KBM-7 (cell line): ENCODE data around the gene DHRS3.
"Not testable (repeated sequence)": the region's sequence is repeated elsewhere in the genome, so short reads cannot be mapped to it uniquely, and the experiment has no call there.

Experiments used
- DNase-seq: peaks from one replicate; pipeline ENCODE4 v3.0.0-alpha.2; 2015
- in situ Hi-C: fragments of 300-500 bp; cut with MboI; formaldehyde crosslinking; loops from 2 replicates; pipeline ENCODE4 v1.14.3; 2020; ENCODE audit warnings: low sequenced_read_pairs, low pct_unique_long_range_greater_than_20kb, mixed read lengths

The DHRS3 gene

DNA sequence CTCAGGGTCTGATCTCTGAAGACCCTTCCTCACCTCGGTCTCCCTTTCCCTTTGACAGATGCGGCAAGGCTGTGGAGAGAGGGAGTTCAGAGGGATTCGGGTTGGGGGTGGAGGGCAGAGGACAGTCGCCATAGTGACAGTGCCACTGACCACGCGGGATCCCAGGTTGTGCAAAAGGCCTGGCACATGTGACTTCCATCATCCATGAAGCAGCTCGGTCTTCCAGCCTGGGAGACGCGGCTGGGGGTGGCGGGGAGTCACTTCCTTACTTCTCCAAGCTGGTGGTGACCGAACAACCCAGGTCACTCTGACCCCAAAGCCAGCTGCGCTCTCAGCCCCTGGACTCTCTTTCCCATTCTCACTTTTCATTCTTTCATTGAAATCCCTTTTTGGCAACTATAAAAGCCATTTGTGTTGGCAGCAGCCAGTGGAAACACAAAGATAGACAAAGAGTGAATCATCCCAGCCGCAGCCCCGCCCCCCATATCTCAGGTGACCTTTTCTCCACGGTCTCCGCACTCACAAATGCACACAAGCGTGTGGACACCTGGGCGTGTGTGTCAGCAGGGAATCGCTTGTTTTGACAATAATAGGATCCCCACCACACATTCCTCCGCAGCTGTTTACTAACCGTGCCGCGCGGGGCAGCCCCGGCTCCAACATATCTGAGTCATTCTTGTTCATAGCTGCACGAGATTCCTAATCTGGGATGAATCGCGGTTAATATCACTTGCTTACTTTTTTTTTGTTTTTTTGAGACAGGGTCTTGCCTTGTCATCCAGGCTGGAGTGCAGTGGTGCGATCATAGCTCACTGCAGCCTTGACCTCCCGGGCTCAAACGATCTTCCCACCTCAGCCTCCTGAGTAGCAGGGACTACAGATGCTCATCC lies 68.3 kb downstream of the DHRS3 start:
- in situ Hi-C loops: no loop called here
- no peak for DNase-seq

DNA sequence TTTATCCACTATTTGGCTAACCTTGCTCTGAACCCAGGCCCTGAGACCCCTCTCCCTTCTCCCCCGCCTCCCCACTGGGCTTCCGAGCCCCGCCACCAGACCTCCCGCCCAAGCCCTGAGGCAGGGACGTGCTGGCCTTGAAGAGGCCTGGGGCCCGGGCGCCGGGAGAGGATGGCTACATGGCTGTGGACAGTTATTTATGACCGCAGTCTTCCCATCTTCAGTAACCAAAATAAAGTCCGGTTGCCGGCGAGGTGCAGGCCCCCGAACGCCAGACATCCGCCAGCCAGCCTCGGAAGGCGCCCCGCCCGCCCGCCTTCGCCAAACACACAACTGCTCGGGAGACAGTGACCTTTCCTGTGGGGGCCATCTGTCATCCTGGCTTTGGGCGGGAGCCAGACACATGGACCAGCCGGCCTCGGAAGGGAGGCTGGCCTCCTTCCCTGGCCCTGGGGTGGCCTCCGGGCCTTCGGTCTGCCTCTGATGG lies 69.0 kb downstream of the DHRS3 start:
- no peak for DNase-seq

DNA sequence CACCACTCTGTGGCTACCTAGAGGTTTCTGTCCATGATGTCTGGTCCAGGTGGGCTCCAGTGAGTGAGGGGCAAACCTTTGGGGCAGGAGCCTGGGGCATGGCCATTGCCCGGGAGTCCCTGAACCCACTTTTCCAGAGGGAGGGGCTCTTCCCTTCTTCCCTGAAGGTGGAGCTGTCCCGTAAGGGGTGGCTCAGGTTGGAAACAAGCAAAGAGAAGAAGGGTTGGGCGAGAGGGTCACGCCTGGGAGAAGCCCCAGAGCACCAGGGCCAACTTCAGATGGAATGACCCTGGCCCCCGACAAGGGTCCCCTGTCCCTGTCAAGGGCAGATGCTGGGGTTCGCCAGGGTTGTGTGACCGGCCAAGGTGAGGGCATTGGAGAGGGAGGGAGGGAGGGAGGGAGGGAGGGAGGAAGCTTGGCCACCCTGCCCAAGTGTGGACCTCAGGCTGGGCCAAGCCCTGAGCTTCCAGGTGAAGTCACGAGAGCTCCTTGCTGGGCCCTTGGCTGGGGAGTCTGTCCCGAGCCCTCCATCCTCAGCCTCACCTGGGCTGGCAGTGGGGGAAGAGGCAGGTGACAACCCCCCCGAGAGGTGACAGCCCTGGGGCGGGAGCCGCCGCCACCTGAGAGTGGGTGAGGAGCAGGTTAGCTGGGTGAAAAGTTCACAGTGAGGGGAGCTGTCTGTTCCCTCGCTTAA lies 69.6 kb downstream of the DHRS3 start:
- no peak for DNase-seq
- in situ Hi-C loops: no loop called here

More for the DNA sequence above, 69.0 kb downstream of the DHRS3 start:
- in situ Hi-C loops: no loop called here

GRCh38 chr1:12547586-12548225 lies 70.3 kb downstream of the DHRS3 start:
- no peak for DNase-seq
- in situ Hi-C loops: no loop called here

- DNase-seq: no peak
- in situ Hi-C loops: no loop called here
Measured at GRCh38 chr1:12546771-12547585, 71.0 kb downstream of the DHRS3 start.

- DNase-seq: no peak
- in situ Hi-C loops: no loop called here
Measured at GRCh38 chr1:12544992-12545391, 73.0 kb downstream of the DHRS3 start.

GRCh38 chr1:12544357-12544756 lies 73.7 kb downstream of the DHRS3 start:
- DNase-seq: no peak
- in situ Hi-C loops: no loop called here

DNA sequence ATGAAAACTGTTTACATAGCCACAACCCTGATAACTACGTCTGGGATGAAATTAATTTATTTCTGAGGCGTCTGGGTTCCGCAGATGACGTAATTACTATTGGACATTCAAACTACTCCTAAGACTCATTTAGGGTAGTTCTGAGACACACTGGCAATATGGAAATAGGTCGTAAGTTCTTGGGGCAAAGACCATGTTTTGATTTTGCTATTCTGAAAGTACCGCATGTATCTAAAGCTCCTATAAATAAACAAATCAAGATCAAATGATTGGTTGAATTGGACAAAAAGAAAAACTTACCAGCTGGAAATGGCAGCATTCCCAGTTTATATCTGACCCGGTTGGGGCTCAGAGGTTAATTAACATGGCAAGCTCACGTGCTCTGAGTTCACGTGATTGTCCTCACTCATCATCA lies 74.3 kb downstream of the DHRS3 start:
- in situ Hi-C loops: no loop called here
- DNase-seq: no peak

- in situ Hi-C loops: no loop called here
Measured at GRCh38 chr1:12542616-12543592, 75.1 kb downstream of the DHRS3 start.

DNA sequence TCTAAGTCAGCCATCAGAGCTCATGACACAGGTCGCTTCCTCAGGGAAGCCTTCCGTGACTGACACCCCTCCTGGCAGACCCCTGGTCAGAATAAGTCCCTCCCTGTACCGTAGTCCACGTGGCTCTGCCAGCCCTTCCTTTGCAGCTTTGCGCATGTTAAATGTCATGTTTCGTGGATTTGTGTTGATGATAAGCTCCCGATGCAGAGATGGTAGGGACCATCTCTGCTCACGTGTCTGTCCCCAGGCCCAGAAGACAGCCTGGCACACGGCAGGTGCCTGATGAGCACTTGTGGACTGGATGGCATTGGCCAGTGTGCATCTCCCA lies 75.9 kb downstream of the DHRS3 start:
- no peak for DNase-seq
- in situ Hi-C loops: no loop called here

More at GRCh38 chr1:12542616-12543592, 75.1 kb downstream of the DHRS3 start:
- no peak for DNase-seq

GRCh38 chr1:12541274-12542137 lies 76.5 kb downstream of the DHRS3 start:
- no peak for DNase-seq
- in situ Hi-C loops: no loop called here

GRCh38 chr1:12540580-12541273 lies 77.3 kb downstream of the DHRS3 start:
- no peak for DNase-seq
- in situ Hi-C loops: no loop called here

DNA sequence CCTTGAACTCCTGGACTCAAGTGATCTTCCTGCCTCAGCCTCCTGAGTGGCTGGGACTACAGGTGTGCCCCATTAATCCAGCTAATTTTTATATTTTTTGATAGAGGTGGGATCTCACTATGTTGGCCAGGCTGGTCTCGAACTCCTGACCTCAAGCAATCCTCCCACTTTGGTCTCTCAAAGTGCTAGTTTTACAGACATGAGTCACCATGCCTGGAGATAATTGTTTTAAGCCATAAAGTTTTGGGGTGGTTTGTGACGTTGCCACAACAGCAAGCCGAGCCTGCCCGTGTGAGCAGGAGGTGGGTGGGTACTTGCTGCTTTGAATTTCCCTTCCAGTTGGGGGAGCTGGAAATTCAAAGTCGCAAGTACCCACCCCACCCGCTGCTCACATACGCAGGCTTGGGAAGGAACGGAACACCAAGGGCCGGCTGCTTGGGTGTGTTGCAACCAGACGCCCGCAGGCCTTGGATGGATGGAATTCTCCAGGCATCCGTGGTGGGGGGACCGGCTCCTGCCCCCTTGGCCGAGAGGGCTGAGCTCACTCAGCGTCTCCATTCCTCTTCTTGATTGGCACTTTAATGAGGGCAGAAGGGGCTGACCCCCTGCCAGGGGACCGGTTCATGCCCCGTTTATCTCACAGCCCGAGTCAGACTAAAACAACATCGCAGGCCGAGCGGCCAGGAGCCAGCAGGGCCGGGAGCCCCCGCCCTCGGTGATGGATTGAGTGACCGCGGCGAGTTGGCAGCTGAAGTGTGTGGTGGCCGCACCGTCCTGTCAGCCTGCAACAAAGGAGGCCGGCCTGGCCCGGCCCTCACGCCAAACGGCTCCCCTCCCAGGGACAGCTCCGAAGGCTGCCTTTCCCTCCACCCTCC lies 78.1 kb downstream of the DHRS3 start:
- no peak for DNase-seq
- in situ Hi-C loops: no loop called here

GRCh38 chr1:12539320-12539704 lies 78.7 kb downstream of the DHRS3 start:
- DNase-seq: no peak
- in situ Hi-C loops: no loop called here

DNA sequence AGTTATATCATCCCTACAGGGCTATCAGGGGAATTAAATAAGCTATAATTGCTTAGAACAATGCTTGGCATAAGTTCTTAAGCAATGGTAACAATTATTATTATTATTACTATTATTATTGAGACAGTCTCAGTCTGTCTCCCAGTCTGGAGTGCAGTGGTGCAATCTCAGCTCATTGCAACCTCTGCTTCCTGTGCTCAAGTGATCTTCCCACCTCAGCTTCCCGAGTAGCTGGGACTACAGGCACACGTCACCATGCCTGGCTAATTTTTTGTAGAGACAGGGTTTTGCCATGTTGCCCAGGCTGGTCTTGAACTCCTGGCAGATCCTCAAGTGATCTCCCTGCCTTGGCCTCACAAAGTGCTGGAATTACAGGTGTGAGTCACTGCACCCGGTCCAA lies 79.5 kb downstream of the DHRS3 start:
- in situ Hi-C loops, DNase-seq: not testable (repeated sequence)
